ENCODE results near the gene DRD5. TPM values are rescaled to one million over a fixed set of nuclear protein-coding genes. Genes with fewer than 3 reads are reported as not detected.
"Not testable (repeated sequence)": the region's sequence is repeated elsewhere in the genome, so short reads cannot be mapped to it uniquely, and the experiment has no call there.

Gene DRD5
- total RNA-seq (2014; rRNA removed; shearing (Covaris generic)): not detected in 2 replicates

DNA sequence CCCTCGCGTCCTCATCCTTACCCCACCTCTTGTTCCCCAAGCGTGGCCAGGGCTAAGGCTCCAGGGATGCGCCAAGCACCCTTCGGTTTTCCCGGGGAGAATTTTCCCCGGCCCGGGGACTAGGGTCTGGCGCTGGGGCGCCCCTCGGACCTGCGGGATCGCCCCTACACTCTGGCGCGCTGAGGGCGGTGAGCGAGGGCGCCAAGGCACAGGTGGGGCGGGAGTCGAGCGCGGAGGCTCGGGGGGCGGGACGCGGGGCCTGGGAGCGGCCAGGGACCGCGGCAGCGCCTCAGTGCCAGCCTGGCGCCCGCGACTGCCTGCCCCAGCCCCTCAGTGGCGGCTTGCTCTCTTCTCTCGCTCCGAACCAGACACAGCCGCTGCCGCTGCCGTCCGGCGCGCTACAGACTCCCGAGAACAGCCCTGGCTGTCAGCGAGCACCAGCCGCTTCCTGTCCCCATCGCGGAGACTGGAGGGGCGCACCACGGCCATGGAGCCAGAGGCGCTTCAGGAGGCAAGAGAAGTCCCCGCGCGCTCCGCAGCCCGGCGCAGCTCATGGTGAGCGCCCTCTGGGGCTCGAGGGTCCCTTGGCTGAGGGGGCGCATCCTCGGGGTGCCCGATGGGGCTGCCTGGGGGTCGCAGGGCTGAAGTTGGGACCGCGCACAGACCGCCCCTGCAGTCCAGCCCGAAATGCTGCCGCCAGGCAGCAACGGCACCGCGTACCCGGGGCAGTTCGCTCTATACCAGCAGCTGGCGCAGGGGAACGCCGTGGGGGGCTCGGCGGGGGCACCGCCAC, at the start of gene DRD5:
TSS of gene DRD5 (plus strand) at position 292 of the 793 bp plus-strand sequence. CDS start at position 688, 396 bp downstream.
- no peak for DNase-seq (ENCODE audit: low spot score)

DNA sequence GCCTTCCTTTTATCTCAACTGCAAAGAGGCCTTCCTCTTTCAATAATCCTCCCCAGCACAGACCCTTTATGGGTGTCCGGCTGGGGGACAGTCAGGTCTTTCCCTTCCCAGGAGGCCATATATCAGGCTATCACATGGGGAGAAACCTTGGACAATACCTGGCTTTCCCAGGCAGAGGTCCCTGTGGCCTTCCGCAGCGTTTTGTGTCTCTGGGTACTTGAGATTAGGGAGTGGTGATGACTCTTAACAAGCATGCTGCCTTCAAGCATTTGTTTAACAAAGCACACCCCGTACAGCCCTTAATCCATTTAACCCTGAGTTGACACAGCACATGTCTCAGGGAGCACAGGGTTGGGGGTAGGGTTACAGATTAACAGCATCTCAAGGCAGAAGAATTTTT, 49.2 kb upstream of the DRD5 start:
- not testable (repeated sequence) for DNase-seq (ENCODE audit: low spot score)

DNA sequence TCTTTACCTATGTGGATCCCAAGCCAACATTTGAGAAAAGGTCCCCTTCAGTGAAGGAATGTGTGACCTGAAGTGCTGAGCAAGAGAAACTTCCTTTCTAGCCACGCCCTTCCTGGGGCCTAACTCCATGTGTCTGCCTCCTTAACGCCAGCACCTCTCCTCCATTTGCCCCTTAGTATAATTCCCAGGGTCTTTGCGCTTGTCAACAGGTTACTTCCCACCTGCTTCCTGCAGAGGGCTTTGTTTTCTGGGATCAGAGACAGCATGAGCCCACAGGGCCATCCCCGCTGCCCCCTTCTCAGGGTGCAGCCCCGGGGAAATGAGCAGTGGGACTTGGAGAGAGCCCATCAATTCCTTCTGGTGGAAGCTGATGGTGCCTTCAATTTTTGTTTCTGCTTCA, 45.9 kb upstream of the DRD5 start:
- DNase-seq (ENCODE audit: low spot score): no peak

DNA sequence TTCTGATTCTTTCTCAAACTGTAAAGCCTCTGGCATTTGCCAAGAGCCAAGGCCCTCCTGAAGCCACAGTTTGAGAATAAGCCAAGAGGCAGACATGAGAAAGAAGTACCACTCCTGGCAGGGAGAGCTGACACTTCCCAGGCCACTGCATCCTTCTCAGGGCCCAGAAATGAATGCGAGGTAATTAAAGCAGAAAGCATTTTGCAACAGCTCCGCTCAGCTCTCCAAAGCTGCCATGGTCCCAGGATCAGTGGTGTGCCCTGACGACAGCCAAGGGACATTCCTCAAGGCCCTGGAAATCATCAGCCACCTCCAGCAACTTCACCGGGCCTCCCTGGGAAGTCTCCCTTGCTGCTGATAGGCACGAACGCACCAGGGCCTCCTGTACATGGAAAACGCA, 44.2 kb upstream of the DRD5 start:
- DNase-seq (ENCODE audit: low spot score): not testable (repeated sequence)

DNA sequence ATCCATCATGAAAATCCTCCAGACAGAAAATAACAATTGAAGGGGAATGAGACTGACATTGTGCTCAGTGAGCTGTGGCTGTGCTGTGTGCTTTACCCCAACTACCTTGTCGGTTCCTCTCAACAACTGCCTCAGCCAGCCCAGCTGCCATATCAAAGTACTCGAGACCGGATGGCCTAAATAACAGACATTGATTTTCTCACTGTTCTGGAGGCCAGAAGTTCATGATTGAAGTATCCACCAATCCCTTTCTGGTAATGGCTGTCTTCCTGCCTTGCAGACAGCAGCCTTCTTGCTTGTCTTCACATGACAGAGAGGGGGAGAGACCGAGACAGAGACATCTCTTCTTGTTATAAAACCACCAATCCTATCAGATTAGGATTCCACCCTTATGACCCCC, 37.6 kb upstream of the DRD5 start:
- DNase-seq (ENCODE audit: low spot score): not testable (repeated sequence)

DNA sequence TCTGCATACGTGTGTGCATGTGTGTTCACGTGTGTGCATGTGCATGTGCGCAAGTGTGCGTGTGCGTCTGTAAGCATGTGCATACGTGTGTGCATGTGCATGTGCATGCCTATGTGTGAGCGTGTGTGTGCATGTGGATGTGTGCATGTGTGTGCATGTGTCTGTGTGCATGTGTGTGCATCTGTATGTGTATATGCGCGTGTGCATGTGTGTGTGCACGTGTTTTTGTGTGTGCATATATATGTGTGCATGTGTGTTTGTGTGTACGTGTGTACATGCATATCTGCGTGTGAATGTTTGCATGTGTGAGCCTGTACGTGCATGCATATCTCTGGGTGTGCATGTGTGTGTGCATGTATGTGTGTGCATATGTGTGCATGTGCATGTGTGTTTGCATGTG, 35.7 kb upstream of the DRD5 start:
- no peak for DNase-seq (ENCODE audit: low spot score)

DNA sequence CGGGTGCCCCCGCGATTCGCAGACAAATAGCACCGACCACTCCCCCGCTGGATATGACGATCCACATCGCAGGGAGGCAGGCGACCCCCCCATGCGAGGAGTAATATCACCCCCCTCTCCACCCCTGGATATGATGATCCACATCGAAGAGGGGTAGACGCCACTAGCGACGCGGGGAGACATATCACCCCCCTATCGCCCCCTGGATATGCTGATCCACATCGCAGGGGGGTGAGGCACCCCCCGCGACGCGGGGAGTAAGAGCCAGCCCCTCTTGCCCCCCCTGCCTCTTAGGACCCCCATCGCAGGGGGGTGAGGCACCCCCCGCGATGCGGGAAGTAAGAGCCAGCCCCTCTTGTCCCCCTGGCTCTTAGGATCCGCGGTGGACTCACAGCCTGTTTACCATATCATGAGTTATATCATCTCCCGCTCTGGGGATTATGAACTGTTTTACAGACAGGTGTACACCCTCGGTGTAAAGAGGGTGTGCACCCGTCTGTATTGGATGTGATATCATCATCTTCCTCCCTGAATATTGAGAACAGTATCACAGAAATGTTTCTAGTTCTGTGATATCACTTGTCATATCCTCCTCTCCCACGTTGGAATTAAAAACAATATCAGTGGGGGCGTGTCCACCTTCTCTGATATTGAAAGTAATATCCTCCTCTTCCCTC, 22.7 kb upstream of the DRD5 start:
- DNase-seq (ENCODE audit: low spot score): no peak

DNA sequence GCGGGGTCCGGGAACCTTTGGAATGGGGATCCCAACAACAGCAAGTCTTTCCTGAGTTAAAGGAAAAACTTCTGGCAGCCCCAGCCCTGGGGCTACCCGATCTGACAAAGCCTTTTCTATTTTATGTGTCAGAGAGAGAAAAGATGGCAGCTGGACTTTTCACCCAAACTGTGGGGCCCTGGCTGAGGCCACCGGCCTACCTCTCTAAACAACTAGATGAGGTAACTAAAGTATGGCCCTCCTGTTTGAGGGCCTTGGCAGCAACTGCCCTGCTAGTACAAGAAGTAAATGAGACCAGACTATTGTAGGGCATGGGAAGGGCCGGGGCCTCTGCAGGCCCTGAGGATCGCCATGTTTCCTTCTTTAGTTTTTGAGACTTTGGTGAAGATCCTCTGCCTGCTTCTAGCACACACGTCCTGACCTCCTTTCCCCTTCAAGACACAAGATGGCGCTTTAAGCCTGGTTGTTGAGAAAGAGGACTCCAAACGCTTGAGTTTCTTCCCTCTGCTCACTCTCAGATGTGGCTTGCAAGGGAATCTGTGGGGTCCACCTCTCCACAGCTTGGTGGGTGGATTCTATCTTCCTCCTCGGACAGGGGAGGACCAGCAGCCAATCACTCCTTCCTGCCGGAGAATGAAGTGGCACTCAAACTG, 18.5 kb upstream of the DRD5 start:
- DNase-seq (ENCODE audit: low spot score): peak; percentile 42

DNA sequence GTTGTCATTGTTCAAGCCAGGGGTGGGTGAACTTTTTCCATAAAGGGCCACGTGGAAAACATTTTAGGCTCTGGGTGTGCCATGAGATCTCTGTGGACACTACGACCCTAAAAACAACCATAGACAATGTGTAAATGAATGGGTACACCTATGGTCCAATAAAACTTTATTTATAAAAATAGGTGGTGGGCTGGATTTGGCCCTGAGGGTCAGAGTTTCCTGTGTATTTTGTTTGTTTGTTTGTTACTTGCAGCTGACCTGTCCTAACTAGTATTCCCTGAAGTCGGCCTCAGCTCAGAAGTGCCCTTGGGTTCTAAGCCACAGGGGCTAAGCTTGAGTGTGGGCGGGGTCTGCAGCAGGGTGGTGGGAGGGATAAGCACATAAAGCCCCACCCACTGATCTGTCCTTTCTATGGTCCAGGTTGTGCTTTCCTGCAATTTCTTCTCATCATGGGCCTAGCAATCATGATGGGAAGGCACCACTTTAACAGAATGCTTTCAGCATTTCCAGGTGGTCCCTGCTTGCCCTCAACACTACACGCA, 17.2 kb upstream of the DRD5 start:
- DNase-seq (ENCODE audit: low spot score): no peak

DNA sequence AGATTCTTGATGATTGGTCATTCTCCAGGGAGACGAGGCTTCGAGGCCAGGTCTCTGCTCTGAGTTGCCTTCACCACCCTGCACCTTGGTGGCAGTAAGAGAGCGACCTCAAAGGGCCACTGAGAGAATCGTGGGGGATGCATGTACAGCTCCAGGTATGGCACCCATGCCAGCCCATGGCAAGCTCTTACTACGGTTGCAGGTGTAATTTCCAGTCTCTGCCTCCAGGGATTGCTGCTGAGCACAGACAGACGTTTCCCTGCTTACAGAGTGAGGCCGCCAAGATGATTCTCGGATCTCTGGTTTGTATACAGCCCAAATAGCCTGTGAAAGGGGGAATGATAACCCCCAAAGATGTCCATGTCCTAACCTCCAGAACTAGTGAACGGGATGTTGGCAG, 16.3 kb upstream of the DRD5 start:
- no peak for DNase-seq (ENCODE audit: low spot score)

DNA sequence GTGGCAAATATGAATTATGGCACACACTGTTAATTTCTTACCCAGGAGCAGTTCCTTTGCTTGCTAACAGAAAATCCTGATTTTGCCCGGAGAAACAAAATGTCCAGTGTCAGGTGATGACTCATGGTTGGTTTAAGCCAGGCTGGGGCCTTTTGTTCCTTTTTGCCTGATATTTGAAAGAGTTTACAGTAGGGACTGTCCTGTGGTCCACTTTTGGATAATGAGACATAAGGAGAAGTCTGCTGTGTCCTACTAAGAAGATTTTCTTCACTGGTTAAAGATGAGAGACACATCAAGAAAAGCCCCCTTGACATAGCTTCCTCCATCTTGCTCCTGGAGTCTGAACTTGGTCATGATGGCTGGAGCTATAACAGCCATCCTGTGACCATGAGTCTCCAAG, 12.1 kb upstream of the DRD5 start:
- no peak for DNase-seq (ENCODE audit: low spot score)

DNA sequence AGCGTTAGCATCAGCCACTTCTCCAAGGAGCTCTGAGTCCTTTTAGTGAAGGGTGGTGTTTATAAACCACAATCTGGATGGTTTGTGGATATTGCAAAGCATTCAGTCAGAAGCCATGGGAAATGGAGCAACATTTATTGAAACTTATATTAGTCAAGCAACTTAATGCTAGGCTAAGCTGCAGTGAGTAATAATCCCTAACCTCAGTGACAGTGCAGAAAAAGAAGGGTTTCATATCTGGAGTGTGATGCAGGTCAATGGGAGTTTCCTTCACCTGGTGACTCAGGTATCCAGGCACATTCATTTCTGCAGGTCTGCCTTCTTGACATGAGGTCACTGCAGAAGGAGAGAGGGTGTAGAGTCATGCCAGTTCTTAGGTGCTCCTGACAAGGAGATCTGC, 10.4 kb upstream of the DRD5 start:
- DNase-seq (ENCODE audit: low spot score): no peak

DNA sequence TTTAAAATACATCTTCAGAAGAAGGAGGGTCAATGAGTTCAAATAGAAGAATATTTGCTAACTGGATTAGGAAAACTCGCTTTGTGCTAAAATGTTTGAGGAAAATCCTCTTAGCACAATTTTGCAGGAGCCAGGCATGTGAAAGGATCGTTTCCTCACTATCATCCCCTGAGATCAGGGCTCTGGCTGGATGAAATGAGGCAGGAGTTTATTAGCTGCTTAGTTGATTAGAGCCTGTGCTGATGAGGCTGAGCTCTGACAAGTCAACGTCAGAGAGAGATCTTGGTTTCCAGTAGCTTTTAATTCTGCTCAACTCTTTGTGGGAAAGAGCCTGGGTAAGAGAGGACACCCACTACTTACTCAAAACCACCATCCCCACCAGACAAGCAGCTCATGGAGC, 8.0 kb upstream of the DRD5 start:
- DNase-seq (ENCODE audit: low spot score): no peak

DNA sequence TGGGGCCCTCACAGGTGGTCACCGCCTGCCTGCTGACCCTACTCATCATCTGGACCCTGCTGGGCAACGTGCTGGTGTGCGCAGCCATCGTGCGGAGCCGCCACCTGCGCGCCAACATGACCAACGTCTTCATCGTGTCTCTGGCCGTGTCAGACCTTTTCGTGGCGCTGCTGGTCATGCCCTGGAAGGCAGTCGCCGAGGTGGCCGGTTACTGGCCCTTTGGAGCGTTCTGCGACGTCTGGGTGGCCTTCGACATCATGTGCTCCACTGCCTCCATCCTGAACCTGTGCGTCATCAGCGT, 652 bp downstream of the DRD5 start:
- no peak for DNase-seq (ENCODE audit: low spot score)

DNA sequence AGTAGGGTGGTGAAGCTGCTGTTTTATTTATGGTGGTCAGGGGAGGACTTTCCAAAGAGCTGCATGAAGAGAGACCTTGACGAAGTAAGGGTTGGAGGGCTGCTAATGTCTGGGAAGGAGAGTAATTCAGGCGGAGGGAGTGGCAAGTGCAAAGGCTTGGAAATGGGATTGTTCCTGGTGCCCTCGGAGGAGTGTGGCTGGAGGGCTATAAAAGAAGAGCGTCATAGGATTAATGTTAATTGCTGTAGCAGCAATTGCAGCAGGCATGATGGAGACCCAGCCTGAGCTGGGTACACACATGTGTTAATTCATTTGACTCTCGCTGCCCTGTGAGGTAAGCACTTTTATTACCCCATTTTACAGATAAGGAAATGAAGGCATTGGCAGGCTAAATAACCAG, 4.5 kb downstream of the DRD5 start:
- DNase-seq (ENCODE audit: low spot score): not testable (repeated sequence)

DNA sequence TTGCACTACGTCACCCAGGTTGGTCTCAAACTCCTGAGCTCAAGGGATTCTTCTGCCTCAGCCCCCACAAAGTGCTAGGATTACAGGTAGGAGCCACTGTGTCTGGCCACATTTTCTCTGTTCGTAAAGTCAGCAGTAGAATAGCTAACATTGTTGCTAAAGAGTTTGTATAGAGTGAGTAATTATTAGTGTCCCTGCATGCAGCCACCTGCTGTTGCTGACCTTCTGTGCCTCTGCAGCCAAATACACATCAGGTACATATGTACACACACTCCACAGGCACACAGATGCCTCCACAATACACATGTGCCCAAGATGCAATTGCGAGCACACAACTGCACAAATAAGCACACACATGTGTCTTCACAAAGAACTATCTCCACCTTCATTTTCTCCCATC, 10.9 kb downstream of the DRD5 start:
- no peak for DNase-seq (ENCODE audit: low spot score)

DNA sequence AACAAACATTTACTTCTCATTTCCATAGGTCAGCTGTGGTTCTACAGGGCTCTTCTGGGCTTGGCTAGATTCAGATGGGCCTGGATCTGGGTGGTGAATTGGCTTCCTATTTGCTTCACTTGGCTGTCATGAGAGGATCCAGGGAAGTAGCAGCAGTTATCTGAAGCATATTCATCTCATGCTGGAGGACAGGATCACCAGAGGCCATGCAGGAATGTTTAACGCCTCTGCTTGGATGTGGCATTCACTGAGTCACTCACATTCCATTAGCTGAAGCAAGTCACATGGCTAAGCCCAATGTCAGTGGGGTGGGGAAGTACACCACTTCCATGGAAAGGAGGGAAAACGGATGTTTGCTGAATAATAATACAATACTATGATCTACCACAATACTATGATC, 15.2 kb downstream of the DRD5 start:
- not testable (repeated sequence) for DNase-seq (ENCODE audit: low spot score)

DNA sequence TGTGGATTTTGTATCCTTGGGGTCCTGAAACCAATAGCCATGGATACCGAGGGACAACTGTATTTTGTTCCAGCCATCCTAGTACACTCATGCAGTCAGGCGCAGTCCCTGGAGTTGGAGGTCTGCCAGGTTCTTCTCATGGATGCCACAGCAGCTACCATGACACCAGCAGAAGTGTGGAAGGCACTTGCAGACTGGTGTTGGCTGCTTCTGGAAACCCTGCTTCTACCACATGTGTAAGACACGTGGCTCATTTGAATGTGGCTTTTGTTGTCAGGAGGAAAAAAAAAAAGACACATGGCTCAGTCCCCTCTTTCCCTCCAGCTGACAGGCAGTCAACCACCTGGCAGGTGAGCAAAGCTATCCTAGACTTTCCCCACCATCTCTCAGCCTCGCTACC, 19.4 kb downstream of the DRD5 start:
- no peak for DNase-seq (ENCODE audit: low spot score)

DNA sequence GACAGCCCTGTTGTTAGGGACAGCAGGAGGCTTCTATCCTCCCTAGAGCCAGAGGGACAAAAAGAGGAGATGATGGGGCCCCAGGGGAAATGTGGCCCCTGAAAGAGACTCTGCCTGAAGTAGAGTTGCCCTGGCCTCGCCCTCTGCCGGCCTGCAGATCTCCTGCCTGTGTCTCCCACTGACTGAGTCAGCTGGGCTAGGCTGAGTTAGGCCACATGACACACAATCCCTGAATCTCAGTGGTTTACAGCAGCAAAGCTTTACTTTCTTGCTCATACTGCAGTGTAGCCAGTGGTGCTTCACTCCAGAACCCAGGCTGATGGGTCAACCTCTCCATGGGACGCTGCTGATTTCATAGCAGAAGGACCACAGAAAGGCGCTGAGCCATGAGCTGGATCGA, 23.5 kb downstream of the DRD5 start:
- no peak for DNase-seq (ENCODE audit: low spot score)

DNA sequence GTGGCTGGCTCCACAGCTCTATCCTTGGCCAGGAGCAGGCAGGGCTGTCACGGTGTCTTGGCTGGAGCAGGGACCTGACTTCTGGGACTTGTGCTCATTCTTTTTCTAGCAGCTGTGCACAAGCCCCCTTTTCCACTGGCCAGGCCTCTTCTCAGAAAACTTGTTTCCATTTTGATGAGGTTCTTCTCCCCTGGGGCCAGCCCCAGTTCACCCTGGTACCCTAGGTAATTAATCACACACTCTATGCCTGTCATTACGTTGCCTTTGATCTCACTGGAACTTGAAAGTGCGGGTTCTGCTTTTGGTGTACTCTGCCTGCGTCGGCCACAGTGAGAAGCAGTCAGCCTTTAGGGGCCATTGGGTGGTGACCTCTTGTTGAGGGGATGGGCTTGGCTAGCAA, 26.6 kb downstream of the DRD5 start:
- DNase-seq (ENCODE audit: low spot score): no peak

DNA sequence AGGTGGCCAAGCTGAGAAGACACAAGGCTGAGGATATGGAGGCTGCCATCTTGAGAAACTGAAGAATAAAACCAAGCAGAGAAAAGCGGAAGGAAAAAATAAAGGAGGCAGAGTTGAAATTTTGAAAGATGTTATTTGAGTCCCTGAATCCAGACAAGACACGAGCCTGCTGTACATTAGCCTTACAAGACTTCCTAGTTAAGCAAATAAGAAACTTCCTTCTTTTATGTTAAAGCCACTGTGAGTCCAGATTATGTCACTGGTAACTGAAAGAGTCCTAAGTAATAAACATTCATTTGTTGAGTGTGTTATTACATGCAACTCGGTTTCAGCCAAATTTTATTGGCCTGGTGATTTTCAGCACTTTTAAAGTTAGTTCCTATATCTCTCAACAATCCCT, 30.4 kb downstream of the DRD5 start:
- no peak for DNase-seq (ENCODE audit: low spot score)

DNA sequence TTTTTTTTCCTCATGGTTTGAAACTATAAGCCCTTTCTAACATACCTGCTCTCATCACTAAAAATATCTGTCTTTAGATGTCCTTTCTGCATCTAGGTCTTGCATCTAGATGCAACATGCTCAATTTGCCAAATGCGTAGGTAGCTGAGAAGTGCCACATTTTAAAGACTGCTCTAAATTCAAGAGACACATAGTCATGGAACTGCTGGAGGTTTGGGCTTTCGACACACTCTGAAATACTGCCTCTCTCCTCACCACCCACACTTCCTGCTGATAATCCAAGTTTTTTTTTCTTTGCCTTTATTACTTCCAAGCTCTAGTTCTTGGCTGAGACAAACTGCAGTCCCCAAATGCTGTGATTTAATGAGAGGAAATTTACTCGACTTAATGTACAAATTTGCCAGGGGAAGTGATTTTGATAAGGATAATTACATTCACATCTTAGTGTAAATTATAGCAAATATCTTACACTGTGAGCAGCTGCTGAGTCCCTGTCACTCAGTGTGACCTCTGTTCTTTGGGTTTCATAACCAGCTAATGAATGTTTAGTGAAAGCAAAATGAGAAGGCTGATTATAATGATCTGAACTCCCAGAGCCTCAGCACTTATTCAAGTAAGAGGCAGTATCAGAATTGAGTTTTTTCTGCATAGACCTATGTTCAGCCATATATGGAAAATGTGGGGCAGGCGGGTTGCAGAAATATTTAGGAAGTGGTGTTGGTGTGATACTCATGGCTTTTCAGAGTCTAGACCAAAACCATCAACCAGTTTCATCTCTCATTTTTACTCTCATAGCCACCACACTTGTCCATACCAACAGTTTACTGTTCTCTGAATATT, 31.3 kb downstream of the DRD5 start:
- no peak for DNase-seq (ENCODE audit: low spot score)

Measured in A172 (cell line).